ENCODE data around the gene DHRS2. TPM values are rescaled to one million over a fixed set of nuclear protein-coding genes. Genes with fewer than 3 reads are reported as not detected.

The DHRS2 gene
- total RNA-seq, 4 donors from 2014 or later = 0.21 to 2.6 (median 1.3) TPM

DNA sequence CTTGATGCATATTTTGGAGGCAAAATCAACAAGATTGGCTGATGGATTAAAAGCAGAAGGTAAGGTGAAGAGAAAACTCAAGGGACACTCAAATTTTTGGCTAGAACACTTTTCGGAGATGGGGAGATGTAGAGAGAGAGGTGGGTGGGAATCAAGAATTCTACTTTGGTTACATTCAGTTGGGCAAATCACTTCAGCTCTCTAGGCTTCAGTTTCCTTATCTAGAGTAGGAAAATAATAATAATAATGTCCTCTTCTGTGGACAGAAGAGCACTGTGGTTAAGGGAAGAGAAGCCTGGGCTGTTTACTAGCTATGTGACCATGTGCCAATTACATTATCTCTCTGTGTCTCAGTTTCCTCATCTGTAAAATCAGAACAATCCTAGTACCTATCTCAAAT is 23.4 kb upstream of the DHRS2 start:
- H3K4me1 ChIP-seq = no peaks in the 10 kb centered on the region
- H3K27me3 ChIP-seq = no peaks in the 10 kb centered on the region
- no peak for DNase-seq (ENCODE audit: low spot score in 2 of 2)
- H3K9me3 ChIP-seq = no peaks in the 10 kb centered on the region
- no peak overlapping the region for H3K4me3 ChIP-seq
- WGBS = 89% methylated on average over 1 of the region's 1 CpG
- TF ChIP-seq, protein P1, sequence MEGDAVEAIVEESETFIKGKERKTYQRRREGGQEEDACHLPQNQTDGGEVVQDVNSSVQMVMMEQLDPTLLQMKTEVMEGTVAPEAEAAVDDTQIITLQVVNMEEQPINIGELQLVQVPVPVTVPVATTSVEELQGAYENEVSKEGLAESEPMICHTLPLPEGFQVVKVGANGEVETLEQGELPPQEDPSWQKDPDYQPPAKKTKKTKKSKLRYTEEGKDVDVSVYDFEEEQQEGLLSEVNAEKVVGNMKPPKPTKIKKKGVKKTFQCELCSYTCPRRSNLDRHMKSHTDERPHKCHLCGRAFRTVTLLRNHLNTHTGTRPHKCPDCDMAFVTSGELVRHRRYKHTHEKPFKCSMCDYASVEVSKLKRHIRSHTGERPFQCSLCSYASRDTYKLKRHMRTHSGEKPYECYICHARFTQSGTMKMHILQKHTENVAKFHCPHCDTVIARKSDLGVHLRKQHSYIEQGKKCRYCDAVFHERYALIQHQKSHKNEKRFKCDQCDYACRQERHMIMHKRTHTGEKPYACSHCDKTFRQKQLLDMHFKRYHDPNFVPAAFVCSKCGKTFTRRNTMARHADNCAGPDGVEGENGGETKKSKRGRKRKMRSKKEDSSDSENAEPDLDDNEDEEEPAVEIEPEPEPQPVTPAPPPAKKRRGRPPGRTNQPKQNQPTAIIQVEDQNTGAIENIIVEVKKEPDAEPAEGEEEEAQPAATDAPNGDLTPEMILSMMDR (IDR thresholded peaks at IDR 0.05) = no peak
- TF ChIP-seq EP300 (IDR thresholded peaks at IDR 0.05) = no peak
- no peaks in the 10 kb centered on the region for H3K36me3 ChIP-seq
- no peak overlapping the region for H3K27ac ChIP-seq

DNA sequence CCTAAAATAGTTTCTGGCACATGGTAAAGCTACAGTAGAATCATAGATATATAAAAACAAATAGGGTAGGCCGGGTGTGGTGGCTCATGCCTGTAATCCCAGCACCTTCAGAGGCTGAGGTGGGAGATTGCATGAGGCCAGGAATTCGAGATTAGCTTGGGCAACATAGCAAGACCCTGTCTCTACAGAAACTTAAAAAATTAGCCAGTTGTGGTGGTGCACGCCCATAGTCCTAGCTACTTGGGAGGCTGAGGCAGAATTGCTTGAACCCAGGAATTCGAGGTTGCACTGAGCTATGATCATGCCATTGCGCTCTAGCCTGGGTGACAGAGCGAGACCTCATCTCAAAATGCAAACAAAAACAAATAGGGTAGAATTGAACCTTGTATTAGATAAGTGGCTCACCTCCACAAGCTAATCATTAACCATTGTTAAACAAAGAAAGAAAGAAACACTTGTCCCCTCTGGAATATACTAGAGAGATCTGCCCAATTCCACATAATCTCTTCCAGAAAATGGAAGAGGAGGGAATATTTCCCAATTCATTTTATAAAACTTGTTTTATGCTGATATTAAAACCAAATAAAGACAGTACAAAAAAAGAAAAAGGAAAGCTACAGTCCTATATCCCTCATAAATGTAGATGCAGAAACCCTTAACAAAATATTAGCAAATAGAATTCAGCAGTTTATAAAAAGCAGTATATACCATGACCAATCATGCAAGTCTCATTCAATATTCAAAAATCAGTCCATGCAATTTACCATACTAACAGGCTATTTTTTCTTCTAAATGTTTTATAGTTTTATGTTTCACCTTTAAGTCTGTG is 22.7 kb upstream of the DHRS2 start:
- Histone ChIP-seq H3K4me1 (no peaks in the 10 kb centered on the region), H3K9me3 (no peaks in the 10 kb centered on the region), H3K27me3 (no peaks in the 10 kb centered on the region), H3K4me3 (no peak overlapping the region), H3K27ac (no peak overlapping the region), H3K36me3 (no peaks in the 10 kb centered on the region)
- TF ChIP-seq, protein P1 (IDR thresholded peaks at IDR 0.05) = no peak
- TF ChIP-seq POLR2A (IDR thresholded peaks at IDR 0.05) (no peak), POLR2AphosphoS5 (IDR thresholded peaks at IDR 0.05) (no peak), EP300 (IDR thresholded peaks at IDR 0.05) (no peak)
- WGBS = 92% methylated on average over 6 of the region's 6 CpGs
- DNase-seq (ENCODE audit: low spot score in 2 of 2) = no peak

DNA sequence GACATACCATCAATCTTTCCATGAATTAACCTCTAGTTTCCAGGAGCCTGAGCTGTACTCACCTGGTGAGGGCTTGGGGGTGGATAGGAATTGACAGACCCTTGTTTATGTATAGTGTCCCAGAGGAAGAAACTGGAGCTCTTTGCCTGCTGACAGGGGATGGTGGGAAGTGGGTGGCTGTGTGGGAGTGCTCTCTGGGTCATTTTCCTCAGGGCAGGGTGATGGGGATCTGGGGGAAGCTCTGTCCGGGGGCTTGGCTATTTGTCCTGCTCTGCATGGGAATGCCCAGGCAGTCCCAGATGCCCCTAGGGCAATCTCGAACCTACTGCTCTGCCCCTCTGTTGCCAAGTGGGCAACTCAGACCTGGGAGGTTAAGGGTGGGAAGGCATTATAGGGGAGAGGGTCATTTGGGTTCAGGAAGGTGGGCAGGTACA is 21.8 kb upstream of the DHRS2 start:
- H3K4me1 ChIP-seq = no peaks in the 10 kb centered on the region
- 50% methylated on average over 2 of the region's 2 CpGs for whole genome bisulfite sequencing
- TF ChIP-seq POLR2A (IDR thresholded peaks at IDR 0.05) (no peak), POLR2AphosphoS5 (IDR thresholded peaks at IDR 0.05) (no peak), EP300 (IDR thresholded peaks at IDR 0.05) (no peak)
- TF ChIP-seq, protein P1 (IDR thresholded peaks at IDR 0.05) = no peak
- no peaks in the 10 kb centered on the region for H3K36me3 ChIP-seq
- no peaks in the 10 kb centered on the region for H3K9me3 ChIP-seq
- DNase-seq (ENCODE audit: low spot score in 2 of 2) = no peak
- H3K27me3 ChIP-seq = no peaks in the 10 kb centered on the region
- H3K4me3 ChIP-seq = no peak overlapping the region
- H3K27ac ChIP-seq = no peak overlapping the region

DNA sequence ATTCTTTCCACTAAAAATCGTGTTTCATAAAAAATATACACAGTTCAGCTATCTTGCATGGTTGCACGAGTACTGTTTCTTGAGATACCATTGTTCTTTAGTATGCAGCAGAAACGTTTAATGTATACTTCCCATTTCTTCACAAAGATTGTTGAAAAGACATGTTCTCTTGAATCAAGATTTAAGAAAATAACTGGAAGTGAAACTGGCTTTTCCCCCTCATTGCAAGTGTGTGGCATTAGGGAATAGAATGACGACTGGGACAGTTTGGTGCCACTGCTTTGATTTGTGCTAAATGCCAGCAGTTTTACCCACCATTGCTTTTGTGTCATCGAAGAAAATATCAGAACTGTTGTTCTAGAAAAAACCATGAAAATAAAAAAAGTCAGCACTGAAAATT is 20.3 kb upstream of the DHRS2 start:
- 66% methylated on average over 5 of the region's 5 CpGs for WGBS
- Histone ChIP-seq H3K9me3 (no peaks in the 10 kb centered on the region), H3K4me1 (no peaks in the 10 kb centered on the region), H3K36me3 (no peaks in the 10 kb centered on the region), H3K27ac (no peak overlapping the region), H3K27me3 (no peaks in the 10 kb centered on the region), H3K4me3 (no peak overlapping the region)
- TF ChIP-seq EP300 (IDR thresholded peaks at IDR 0.05) (no peak), POLR2AphosphoS5 (IDR thresholded peaks at IDR 0.05) (no peak), POLR2A (IDR thresholded peaks at IDR 0.05) (no peak)
- TF ChIP-seq, protein P1 (IDR thresholded peaks at IDR 0.05) = no peak
- no peak for DNase-seq (ENCODE audit: low spot score in 2 of 2)

DNA sequence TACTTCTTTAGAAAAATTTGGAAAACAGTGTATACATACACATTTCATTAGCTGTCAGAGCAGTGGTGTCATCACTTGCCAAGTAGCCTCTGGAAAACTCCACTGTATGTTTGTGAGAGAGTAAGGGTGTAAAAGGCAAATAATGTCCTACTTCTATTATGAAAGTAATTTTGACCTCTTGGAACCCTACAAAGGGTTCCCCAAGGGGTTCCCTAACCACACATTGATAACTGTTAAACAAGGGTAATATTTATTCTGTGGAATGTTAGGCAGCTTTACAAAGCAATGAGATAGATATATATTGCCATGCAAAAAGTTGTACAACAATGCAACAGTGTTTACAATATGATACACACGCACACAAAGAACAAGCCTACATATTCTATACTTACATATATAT is 18.6 kb upstream of the DHRS2 start:
- H3K9me3 ChIP-seq = no peaks in the 10 kb centered on the region
- no peaks in the 10 kb centered on the region for H3K4me1 ChIP-seq
- TF ChIP-seq, protein P1 (IDR thresholded peaks at IDR 0.05) = no peak
- no peak for TF ChIP-seq POLR2A (IDR thresholded peaks at IDR 0.05)
- TF ChIP-seq EP300 (IDR thresholded peaks at IDR 0.05) = no peak
- 83% methylated on average over 1 of the region's 1 CpG for WGBS
- peaks cover 3% of the 10 kb centered on the region for H3K27me3 ChIP-seq
- no peak for DNase-seq (ENCODE audit: low spot score in 2 of 2)
- H3K27ac ChIP-seq = no peak overlapping the region
- H3K4me3 ChIP-seq = no peak overlapping the region
- no peaks in the 10 kb centered on the region for H3K36me3 ChIP-seq
